ENCODE results near the gene SORCS3.

DNA sequence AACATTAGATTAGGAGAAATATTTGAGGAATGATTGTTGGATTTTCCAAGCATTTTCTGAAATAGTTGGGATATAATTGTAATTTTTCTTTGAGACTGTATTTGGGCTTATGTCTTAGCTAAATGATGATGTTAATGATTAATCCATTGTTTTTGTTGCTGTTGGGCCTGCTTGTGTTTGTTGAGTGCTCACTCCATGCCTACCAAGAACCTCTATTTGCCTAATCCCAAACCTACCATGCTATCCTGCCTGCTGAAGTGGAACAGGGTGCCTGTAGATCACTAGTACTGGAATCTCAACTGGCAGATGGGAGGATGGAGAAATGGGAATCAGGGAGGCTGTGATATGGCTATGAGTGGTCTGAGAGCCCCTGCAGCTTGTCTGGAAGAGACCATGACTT lies 565.5 kb downstream of the SORCS3 start:
- TF ChIP-seq, protein P1, sequence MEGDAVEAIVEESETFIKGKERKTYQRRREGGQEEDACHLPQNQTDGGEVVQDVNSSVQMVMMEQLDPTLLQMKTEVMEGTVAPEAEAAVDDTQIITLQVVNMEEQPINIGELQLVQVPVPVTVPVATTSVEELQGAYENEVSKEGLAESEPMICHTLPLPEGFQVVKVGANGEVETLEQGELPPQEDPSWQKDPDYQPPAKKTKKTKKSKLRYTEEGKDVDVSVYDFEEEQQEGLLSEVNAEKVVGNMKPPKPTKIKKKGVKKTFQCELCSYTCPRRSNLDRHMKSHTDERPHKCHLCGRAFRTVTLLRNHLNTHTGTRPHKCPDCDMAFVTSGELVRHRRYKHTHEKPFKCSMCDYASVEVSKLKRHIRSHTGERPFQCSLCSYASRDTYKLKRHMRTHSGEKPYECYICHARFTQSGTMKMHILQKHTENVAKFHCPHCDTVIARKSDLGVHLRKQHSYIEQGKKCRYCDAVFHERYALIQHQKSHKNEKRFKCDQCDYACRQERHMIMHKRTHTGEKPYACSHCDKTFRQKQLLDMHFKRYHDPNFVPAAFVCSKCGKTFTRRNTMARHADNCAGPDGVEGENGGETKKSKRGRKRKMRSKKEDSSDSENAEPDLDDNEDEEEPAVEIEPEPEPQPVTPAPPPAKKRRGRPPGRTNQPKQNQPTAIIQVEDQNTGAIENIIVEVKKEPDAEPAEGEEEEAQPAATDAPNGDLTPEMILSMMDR (IDR thresholded peaks at IDR 0.05), result no peak
- no peak for TF ChIP-seq POLR2AphosphoS5 (IDR thresholded peaks at IDR 0.05; ENCODE audit: low read depth, low read length)
